ENCODE measurements around the gene ZNF891.

ZNF891 gene

DNA sequence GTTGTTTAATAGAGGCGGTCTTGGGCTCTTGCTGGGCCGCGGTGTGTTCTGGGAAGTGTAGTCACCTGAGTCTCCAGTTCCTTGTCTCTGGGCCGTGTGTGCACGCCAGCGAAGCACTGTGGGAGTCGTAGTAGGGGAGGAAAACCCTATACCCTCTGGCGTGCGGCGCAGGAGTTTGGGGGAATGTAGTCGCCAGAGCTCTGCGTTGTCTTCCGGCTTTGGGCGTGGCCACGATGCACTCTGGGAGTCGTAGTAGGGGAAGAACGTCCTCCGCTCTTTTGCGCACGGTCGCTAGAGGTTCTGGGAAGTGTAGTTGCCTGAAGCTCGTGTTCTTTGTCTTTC lies 50.1 kb downstream of the ZNF891 start:
- peak; percentile 99 for DNase-seq (ENCODE audit: low read depth)
- TF ChIP-seq, protein P1, sequence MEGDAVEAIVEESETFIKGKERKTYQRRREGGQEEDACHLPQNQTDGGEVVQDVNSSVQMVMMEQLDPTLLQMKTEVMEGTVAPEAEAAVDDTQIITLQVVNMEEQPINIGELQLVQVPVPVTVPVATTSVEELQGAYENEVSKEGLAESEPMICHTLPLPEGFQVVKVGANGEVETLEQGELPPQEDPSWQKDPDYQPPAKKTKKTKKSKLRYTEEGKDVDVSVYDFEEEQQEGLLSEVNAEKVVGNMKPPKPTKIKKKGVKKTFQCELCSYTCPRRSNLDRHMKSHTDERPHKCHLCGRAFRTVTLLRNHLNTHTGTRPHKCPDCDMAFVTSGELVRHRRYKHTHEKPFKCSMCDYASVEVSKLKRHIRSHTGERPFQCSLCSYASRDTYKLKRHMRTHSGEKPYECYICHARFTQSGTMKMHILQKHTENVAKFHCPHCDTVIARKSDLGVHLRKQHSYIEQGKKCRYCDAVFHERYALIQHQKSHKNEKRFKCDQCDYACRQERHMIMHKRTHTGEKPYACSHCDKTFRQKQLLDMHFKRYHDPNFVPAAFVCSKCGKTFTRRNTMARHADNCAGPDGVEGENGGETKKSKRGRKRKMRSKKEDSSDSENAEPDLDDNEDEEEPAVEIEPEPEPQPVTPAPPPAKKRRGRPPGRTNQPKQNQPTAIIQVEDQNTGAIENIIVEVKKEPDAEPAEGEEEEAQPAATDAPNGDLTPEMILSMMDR (IDR thresholded peaks at IDR 0.05; ENCODE audit: insufficient read depth, low read depth, low read length, missing control alignments), result no peak
- peak overlapping the region; percentile 77 for H3K4me3 ChIP-seq (ENCODE audit: low read depth, low read length)

DNA sequence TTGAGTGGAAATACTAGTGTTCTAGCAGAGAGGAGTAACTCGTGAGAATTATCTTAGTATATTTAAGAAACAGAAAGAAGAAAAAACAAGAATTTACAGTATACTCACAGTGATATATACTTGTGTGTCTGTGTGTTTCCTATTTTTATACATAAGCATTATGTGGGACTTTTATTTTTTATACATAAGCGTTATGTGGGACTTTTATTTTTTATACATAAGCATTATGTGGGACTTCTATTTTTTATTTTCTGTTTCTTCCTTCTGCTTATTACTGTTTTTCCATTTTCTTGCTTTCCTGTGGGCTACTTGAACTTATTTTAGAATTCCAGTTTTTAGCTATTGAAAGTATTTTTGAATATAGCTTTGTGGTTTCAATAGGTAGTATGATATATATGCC lies 56.2 kb downstream of the ZNF891 start:
- TF ChIP-seq, protein P1 (IDR thresholded peaks at IDR 0.05; ENCODE audit: insufficient read depth, low read depth, low read length, missing control alignments), result no peak
- no peak overlapping the region for H3K4me3 ChIP-seq (ENCODE audit: low read depth, low read length)
- no peak for DNase-seq (ENCODE audit: low read depth)

DNA sequence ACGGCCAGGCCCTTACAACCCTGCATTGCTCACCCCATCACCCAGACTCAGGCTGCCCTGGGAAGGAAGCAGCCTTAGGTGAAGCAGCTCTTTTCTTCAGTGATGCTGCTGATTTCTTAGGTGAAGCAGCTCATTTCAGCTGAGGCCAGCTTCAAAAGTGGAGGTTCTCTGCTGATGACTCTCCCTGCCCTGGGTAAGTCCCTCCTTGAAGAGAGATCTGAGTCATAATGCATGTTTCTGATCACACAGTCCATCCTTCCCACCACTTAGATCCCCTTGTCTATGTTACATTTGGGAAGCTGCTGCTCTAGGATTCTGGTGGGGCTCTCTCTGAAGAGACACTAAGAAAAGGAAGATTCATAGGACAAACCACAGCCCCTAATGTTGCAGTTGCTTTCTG lies 66.5 kb downstream of the ZNF891 start:
- no peak for DNase-seq (ENCODE audit: low read depth)
- no peak overlapping the region for H3K4me3 ChIP-seq (ENCODE audit: low read depth, low read length)
- TF ChIP-seq, protein P1 (IDR thresholded peaks at IDR 0.05; ENCODE audit: insufficient read depth, low read depth, low read length, missing control alignments), result no peak

DNA sequence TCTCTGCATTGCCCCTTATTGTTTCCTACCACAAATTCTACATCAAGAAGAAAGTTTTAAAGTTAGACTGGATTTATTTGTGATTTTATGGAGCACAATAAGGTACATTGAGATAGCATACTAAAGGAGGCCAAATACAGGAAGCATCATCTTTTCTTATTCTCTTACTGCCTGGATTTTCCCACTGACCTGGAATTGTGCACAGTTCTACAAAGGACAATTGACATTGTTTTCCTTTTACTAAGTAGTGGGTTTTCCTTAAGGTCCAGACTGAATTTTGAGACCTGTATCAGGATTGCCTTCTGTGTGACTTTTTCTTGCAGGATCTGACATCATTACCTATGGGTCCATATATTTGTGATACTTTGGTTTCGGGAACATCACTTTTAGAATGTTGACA lies 68.1 kb downstream of the ZNF891 start:
- TF ChIP-seq, protein P1 (IDR thresholded peaks at IDR 0.05; ENCODE audit: insufficient read depth, low read depth, low read length, missing control alignments), result no peak
- no peak for DNase-seq (ENCODE audit: low read depth)
- no peak overlapping the region for H3K4me3 ChIP-seq (ENCODE audit: low read depth, low read length)

DNA sequence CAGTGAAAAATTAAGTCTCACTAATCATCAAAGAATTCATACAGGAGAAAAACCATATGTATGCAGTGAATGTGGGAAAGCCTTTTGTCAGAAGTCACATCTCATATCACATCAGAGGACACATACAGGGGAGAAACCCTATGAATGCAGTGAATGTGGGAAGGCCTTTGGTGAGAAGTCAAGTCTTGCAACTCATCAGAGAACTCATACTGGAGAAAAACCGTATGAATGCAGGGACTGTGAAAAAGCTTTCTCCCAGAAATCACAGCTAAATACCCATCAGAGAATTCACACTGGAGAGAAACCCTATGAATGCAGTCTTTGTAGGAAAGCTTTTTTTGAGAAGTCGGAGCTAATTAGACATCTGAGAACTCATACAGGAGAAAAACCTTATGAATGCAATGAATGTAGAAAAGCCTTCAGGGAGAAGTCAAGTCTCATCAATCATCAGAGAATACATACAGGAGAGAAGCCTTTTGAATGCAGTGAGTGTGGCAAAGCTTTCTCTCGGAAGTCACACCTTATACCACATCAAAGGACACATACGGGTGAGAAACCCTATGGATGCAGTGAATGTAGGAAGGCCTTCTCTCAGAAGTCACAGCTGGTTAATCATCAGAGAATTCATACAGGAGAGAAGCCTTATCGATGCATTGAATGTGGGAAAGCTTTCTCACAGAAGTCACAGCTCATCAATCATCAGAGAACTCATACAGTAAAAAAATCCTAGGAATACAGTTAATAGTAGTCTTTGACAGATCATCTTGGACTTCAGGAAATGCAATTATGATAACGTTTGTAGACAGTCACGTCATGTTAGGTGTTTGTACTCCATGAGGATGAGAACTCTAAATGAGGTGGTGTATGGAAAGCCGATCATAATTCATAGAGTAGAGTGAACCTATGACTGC lies 71.6 kb downstream of the ZNF891 start:
- no peak overlapping the region for H3K4me3 ChIP-seq (ENCODE audit: low read depth, low read length)
- peak; percentile 6 for DNase-seq (ENCODE audit: low read depth)
- TF ChIP-seq, protein P1 (IDR thresholded peaks at IDR 0.05; ENCODE audit: insufficient read depth, low read depth, low read length, missing control alignments), result no peak

DNA sequence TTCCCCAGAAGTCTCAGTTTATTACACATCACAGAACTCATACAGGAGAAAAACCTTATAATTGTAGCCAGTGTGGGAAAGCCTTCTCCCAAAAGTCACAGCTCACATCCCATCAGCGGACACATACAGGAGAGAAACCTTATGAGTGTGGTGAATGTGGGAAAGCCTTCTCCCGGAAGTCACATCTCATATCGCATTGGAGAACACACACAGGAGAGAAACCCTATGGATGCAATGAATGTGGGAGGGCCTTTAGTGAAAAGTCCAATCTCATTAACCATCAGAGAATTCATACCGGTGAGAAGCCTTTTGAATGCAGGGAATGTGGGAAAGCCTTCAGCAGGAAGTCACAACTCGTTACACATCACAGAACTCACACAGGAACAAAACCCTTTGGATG lies 72.6 kb downstream of the ZNF891 start:
- TF ChIP-seq, protein P1 (IDR thresholded peaks at IDR 0.05; ENCODE audit: insufficient read depth, low read depth, low read length, missing control alignments), result no peak
- no peak overlapping the region for H3K4me3 ChIP-seq (ENCODE audit: low read depth, low read length)
- no peak for DNase-seq (ENCODE audit: low read depth)

Measured in GM12865 (cell line).